ENCODE data around the gene CPA3.

CPA3 gene

DNA sequence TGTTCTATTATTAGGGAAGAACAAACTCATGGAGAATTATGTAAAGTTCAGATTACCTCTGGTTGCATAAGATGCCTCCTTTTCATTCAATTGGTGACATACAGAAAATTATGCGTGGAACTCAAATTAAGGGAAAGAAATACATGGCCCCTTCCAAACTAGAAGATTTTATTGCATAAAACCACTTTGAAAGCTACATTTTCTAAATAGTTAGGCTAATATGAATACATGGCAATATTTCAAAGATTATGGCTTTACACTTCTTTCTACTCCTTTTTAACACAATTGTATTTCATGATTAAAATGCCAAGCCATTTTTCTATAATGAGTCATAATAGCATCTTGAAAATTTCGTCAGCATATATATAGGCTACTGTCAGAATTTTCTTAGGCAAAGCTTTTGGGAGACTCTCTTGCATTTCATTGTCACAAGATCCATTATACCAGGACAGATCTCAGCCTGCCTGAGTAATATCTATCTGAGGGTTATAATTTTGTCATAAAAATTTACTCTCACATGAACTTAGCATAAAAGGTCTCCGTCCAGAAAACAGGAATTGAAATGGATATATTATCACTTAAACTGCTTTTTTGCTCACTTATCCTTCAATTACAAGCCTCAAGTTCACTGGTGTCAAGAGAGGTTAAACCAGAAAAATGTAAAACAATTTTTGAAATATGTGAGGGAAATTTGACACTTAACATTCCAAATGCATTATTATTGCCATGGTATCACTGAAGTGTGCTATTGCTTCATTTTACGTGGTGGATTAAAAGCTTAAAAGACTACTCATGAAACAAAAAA is 37.1 kb downstream of the CPA3 start:
- no peaks in the 10 kb centered on the region for H3K9me3 ChIP-seq (ENCODE audit: insufficient read depth, low read depth, low read length)
- no peaks in the 10 kb centered on the region for H3K4me1 ChIP-seq (ENCODE audit: insufficient read depth, low read length)
- no peak overlapping the region for H3K9ac ChIP-seq (ENCODE audit: low read depth, low read length)
- H3K36me3 ChIP-seq (ENCODE audit: insufficient read depth, low read depth, low read length) = no peaks in the 10 kb centered on the region
- no peaks in the 10 kb centered on the region for H3K27me3 ChIP-seq (ENCODE audit: insufficient read depth, low read length)
- no peak overlapping the region for H3K4me3 ChIP-seq (ENCODE audit: low read length)
- no peak overlapping the region for H3K27ac ChIP-seq (ENCODE audit: low read length)

- H3K9ac ChIP-seq (ENCODE audit: low read depth, low read length) = no peak overlapping the region
- no peak overlapping the region for H3K27ac ChIP-seq (ENCODE audit: low read length)
These were observed 37.9 kb downstream of the CPA3 start for GRCh38 chr3:148903022-148903442.

GRCh38 chr3:148903941-148904340 is 38.8 kb downstream of the CPA3 start:
- no peaks in the 10 kb centered on the region for H3K36me3 ChIP-seq (ENCODE audit: insufficient read depth, low read depth, low read length)
- H3K27me3 ChIP-seq (ENCODE audit: insufficient read depth, low read length) = no peaks in the 10 kb centered on the region
- no peak overlapping the region for H3K4me3 ChIP-seq (ENCODE audit: low read length)
- H3K9me3 ChIP-seq (ENCODE audit: insufficient read depth, low read depth, low read length) = no peaks in the 10 kb centered on the region
- H3K9ac ChIP-seq (ENCODE audit: low read depth, low read length) = no peak overlapping the region
- no peak overlapping the region for H3K27ac ChIP-seq (ENCODE audit: low read length)
- H3K4me1 ChIP-seq (ENCODE audit: insufficient read depth, low read length) = no peaks in the 10 kb centered on the region

More at GRCh38 chr3:148903022-148903442, 37.9 kb downstream of the CPA3 start:
- H3K4me3 ChIP-seq (ENCODE audit: low read length) = no peak overlapping the region
- no peaks in the 10 kb centered on the region for H3K4me1 ChIP-seq (ENCODE audit: insufficient read depth, low read length)
- H3K27me3 ChIP-seq (ENCODE audit: insufficient read depth, low read length) = no peaks in the 10 kb centered on the region
- no peaks in the 10 kb centered on the region for H3K36me3 ChIP-seq (ENCODE audit: insufficient read depth, low read depth, low read length)
- H3K9me3 ChIP-seq (ENCODE audit: insufficient read depth, low read depth, low read length) = no peaks in the 10 kb centered on the region

GRCh38 chr3:148906667-148907066 is 41.6 kb downstream of the CPA3 start:
- Histone ChIP-seq H3K9ac (ENCODE audit: low read depth, low read length) (no peak overlapping the region), H3K27me3 (ENCODE audit: insufficient read depth, low read length) (no peaks in the 10 kb centered on the region), H3K36me3 (ENCODE audit: insufficient read depth, low read depth, low read length) (no peaks in the 10 kb centered on the region), H3K27ac (ENCODE audit: low read length) (no peak overlapping the region), H3K9me3 (ENCODE audit: insufficient read depth, low read depth, low read length) (no peaks in the 10 kb centered on the region), H3K4me3 (ENCODE audit: low read length) (no peak overlapping the region), H3K4me1 (ENCODE audit: insufficient read depth, low read length) (no peaks in the 10 kb centered on the region)

- no peaks in the 10 kb centered on the region for H3K4me1 ChIP-seq (ENCODE audit: insufficient read depth, low read length)
- no peaks in the 10 kb centered on the region for H3K27me3 ChIP-seq (ENCODE audit: insufficient read depth, low read length)
- H3K9me3 ChIP-seq (ENCODE audit: insufficient read depth, low read depth, low read length) = no peaks in the 10 kb centered on the region
- H3K9ac ChIP-seq (ENCODE audit: low read depth, low read length) = no peak overlapping the region
- H3K36me3 ChIP-seq (ENCODE audit: insufficient read depth, low read depth, low read length) = no peaks in the 10 kb centered on the region
- no peak overlapping the region for H3K27ac ChIP-seq (ENCODE audit: low read length)
- no peak overlapping the region for H3K4me3 ChIP-seq (ENCODE audit: low read length)
These were observed 46.1 kb downstream of the CPA3 start for GRCh38 chr3:148911173-148911572.

DNA sequence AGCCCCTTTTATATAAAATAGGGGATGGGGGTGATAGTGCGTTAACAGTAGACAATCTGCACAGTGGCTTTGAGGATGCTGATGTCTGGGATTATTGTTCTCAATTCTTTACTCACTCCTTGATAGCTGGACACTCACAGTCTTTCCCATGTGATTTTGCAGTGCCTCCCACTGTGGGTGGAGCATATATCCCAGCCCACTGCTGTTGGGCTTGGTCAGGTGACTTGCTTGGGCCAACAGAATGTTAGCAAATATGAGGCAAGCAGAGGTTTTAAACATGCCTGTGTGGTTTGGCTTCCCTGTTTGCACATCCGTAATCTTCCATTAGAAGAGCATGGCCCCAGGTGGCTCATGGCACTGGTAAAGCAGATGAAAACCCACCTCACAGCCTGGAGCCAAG is 46.5 kb downstream of the CPA3 start:
- H3K27me3 ChIP-seq (ENCODE audit: insufficient read depth, low read length) = no peaks in the 10 kb centered on the region
- no peak overlapping the region for H3K27ac ChIP-seq (ENCODE audit: low read length)

DNA sequence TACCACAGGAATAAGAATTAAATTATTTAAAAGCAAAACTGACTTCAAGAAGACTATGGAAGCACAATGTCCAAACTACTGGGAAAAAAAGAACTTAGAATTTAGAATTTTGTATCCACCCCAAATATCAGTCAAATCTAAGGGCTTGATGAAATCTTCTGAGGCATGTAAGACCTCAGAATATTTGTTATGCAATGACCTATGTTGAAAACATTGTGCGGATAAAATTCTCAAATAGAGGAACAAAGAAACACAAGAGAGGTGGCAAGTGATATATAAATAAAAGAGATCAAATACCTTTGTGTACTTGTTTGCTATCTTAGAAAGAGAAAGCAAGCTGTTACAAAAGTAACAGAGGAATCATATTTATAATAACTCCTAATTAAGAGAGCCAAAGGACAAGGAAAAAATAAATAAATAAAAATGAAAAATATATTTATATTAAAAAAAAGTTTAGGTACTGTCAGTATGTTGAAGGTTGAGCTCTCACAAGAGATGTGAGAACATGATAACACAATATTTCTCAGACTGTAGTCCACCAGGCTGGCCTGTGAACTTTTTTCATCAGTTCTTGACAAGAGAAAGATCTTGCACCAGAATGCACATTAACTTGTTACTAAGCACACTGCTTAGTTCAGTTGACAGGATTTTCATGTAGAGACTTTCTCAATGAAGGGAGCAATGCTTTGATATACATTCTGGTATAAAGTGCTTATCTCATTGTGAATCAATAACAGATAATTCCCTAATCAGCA is 50.0 kb downstream of the CPA3 start:
- H3K4me3 ChIP-seq (ENCODE audit: low read length) = no peak overlapping the region
- H3K9me3 ChIP-seq (ENCODE audit: insufficient read depth, low read depth, low read length) = no peaks in the 10 kb centered on the region; the same call in 1 of the 2 replicates
- no peaks in the 10 kb centered on the region for H3K36me3 ChIP-seq (ENCODE audit: insufficient read depth, low read depth, low read length)
- no peaks in the 10 kb centered on the region for H3K27me3 ChIP-seq (ENCODE audit: insufficient read depth, low read length)
- H3K9ac ChIP-seq (ENCODE audit: low read depth, low read length) = no peak overlapping the region
- no peaks in the 10 kb centered on the region for H3K4me1 ChIP-seq (ENCODE audit: insufficient read depth, low read length)
- H3K27ac ChIP-seq (ENCODE audit: low read length) = no peak overlapping the region

More for the DNA sequence above, 46.5 kb downstream of the CPA3 start:
- H3K9ac ChIP-seq (ENCODE audit: low read depth, low read length) = no peak overlapping the region
- no peak overlapping the region for H3K4me3 ChIP-seq (ENCODE audit: low read length)
- no peaks in the 10 kb centered on the region for H3K36me3 ChIP-seq (ENCODE audit: insufficient read depth, low read depth, low read length)
- H3K9me3 ChIP-seq (ENCODE audit: insufficient read depth, low read depth, low read length) = no peaks in the 10 kb centered on the region
- H3K4me1 ChIP-seq (ENCODE audit: insufficient read depth, low read length) = no peaks in the 10 kb centered on the region

GRCh38 chr3:148916132-148916531 is 51.0 kb downstream of the CPA3 start:
- H3K36me3 ChIP-seq (ENCODE audit: insufficient read depth, low read depth, low read length) = no peaks in the 10 kb centered on the region

GRCh38 chr3:148922467-148922866 is 57.4 kb downstream of the CPA3 start:
- H3K9ac ChIP-seq (ENCODE audit: low read depth, low read length) = no peak overlapping the region
- H3K27me3 ChIP-seq (ENCODE audit: insufficient read depth, low read length) = no peaks in the 10 kb centered on the region
- no peaks in the 10 kb centered on the region for H3K4me1 ChIP-seq (ENCODE audit: insufficient read depth, low read length)
- H3K27ac ChIP-seq (ENCODE audit: low read length) = no peak overlapping the region
- no peaks in the 10 kb centered on the region for H3K36me3 ChIP-seq (ENCODE audit: insufficient read depth, low read depth, low read length)
- H3K4me3 ChIP-seq (ENCODE audit: low read length) = no peak overlapping the region
- no peaks in the 10 kb centered on the region; the same call in 1 of the 2 replicates for H3K9me3 ChIP-seq (ENCODE audit: insufficient read depth, low read depth, low read length)

More at GRCh38 chr3:148916132-148916531, 51.0 kb downstream of the CPA3 start:
- Histone ChIP-seq H3K4me3 (ENCODE audit: low read length) (no peak overlapping the region), H3K27ac (ENCODE audit: low read length) (no peak overlapping the region), H3K9me3 (ENCODE audit: insufficient read depth, low read depth, low read length) (no peaks in the 10 kb centered on the region; the same call in 1 of the 2 replicates), H3K9ac (ENCODE audit: low read depth, low read length) (no peak overlapping the region), H3K4me1 (ENCODE audit: insufficient read depth, low read length) (no peaks in the 10 kb centered on the region), H3K27me3 (ENCODE audit: insufficient read depth, low read length) (no peaks in the 10 kb centered on the region)

DNA sequence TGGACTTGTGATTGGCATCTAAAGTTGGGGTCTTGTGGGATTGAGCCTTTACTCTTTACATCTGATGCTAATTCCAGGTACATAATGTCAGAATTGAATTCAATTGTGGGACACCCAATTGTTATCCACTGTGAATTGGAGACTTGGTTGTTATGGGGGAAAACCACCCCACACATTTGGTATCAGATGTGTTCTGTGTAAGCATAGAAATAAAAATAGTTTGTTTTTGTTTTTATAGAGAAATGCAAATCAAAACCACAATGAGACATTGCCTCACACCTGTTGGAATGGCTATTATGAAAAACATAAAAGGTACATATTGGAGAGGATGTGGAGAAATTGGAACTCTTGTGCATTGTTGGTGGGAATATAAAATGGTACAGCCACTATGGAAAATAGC is 58.5 kb downstream of the CPA3 start:
- Histone ChIP-seq H3K4me3 (ENCODE audit: low read length) (no peak overlapping the region), H3K4me1 (ENCODE audit: insufficient read depth, low read length) (no peaks in the 10 kb centered on the region), H3K27me3 (ENCODE audit: insufficient read depth, low read length) (no peaks in the 10 kb centered on the region), H3K9ac (ENCODE audit: low read depth, low read length) (no peak overlapping the region), H3K36me3 (ENCODE audit: insufficient read depth, low read depth, low read length) (no peaks in the 10 kb centered on the region), H3K27ac (ENCODE audit: low read length) (no peak overlapping the region), H3K9me3 (ENCODE audit: insufficient read depth, low read depth, low read length) (no peaks in the 10 kb centered on the region; the same call in 1 of the 2 replicates)

GRCh38 chr3:148924562-148924961 is 59.5 kb downstream of the CPA3 start:
- Histone ChIP-seq H3K9me3 (ENCODE audit: insufficient read depth, low read depth, low read length) (no peaks in the 10 kb centered on the region), H3K4me1 (ENCODE audit: insufficient read depth, low read length) (no peaks in the 10 kb centered on the region), H3K4me3 (ENCODE audit: low read length) (no peak overlapping the region), H3K27ac (ENCODE audit: low read length) (no peak overlapping the region), H3K27me3 (ENCODE audit: insufficient read depth, low read length) (no peaks in the 10 kb centered on the region), H3K36me3 (ENCODE audit: insufficient read depth, low read depth, low read length) (no peaks in the 10 kb centered on the region), H3K9ac (ENCODE audit: low read depth, low read length) (no peak overlapping the region)

DNA sequence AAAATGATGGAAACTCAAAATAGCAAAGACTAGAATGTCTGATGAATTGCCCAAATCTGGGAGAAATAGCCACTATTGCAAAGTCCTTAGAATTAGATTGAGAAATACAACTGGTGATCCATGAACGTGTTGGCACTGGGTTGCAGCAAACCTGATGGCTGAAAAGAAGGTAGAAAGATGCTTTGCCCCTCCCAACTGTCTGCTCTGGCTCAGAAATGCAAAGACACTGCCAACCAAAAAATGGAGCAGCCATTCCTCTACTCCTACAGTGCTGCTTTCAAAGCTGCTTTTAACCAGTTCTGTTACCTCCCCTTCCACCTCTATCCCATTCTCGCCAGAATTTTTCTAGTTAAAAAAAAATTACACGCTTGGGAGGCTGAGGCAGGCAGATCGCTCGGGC is 60.7 kb downstream of the CPA3 start:
- H3K27ac ChIP-seq (ENCODE audit: low read length) = no peak overlapping the region
- no peaks in the 10 kb centered on the region for H3K27me3 ChIP-seq (ENCODE audit: insufficient read depth, low read length)
- H3K4me3 ChIP-seq (ENCODE audit: low read length) = no peak overlapping the region
- H3K9me3 ChIP-seq (ENCODE audit: insufficient read depth, low read depth, low read length) = no peaks in the 10 kb centered on the region
- H3K4me1 ChIP-seq (ENCODE audit: insufficient read depth, low read length) = no peaks in the 10 kb centered on the region
- no peak overlapping the region for H3K9ac ChIP-seq (ENCODE audit: low read depth, low read length)
- no peaks in the 10 kb centered on the region for H3K36me3 ChIP-seq (ENCODE audit: insufficient read depth, low read depth, low read length)

All from iPS-20b (cell line).